ENCODE data around the gene CPNE7.

Gene CPNE7

DNA sequence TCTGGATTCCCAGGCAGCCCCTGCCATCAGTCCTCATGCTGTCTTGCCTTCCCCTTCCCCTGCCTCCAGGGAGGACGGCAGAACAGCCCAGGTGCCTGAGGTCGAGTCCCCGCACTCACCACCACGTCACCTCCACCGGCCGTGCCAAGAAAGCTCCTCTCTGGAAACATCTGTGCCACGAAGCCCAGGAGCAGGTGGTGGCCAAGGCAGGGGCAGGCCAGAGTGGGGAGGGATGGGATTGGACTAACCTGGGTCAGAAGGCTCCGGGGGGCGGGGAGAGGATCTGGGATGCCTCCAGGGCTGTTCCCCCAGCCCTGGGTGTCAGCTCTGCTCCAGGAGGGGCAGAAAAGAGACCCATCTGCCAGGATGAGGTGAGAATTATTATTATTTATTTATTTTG, 30.4 kb downstream of the CPNE7 start:
- TF ChIP-seq, protein P1, sequence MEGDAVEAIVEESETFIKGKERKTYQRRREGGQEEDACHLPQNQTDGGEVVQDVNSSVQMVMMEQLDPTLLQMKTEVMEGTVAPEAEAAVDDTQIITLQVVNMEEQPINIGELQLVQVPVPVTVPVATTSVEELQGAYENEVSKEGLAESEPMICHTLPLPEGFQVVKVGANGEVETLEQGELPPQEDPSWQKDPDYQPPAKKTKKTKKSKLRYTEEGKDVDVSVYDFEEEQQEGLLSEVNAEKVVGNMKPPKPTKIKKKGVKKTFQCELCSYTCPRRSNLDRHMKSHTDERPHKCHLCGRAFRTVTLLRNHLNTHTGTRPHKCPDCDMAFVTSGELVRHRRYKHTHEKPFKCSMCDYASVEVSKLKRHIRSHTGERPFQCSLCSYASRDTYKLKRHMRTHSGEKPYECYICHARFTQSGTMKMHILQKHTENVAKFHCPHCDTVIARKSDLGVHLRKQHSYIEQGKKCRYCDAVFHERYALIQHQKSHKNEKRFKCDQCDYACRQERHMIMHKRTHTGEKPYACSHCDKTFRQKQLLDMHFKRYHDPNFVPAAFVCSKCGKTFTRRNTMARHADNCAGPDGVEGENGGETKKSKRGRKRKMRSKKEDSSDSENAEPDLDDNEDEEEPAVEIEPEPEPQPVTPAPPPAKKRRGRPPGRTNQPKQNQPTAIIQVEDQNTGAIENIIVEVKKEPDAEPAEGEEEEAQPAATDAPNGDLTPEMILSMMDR (IDR thresholded peaks at IDR 0.05; ENCODE audit: control insufficient read depth, extremely low read depth, insufficient read depth) = no peak
- DNase-seq (ENCODE audit: low read depth) = no peak
- no peak overlapping the region for H3K4me3 ChIP-seq (ENCODE audit: low read depth, low read length)

DNA sequence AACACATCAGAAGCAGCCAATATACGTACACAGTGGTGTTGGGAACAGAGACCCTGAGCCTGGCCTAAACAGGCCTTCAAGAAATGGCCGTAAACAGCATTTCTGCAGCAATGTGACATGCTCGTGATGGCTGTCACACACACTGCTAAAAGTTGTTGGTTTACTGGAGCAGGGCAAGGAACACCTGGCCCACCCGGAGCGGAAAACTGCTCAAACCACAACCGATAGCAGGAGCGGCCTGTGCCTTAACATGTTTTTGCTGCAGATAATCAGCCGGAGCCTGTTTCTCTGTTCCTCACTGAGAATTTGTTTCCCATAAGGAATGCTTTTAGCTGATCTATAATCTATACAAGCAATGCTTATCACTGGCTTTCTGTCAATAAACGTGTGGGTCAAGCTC, 31.9 kb downstream of the CPNE7 start:
- H3K4me3 ChIP-seq (ENCODE audit: low read depth, low read length) = no peak overlapping the region
- DNase-seq (ENCODE audit: low read depth) = no peak
- TF ChIP-seq, protein P1 (IDR thresholded peaks at IDR 0.05; ENCODE audit: control insufficient read depth, extremely low read depth, insufficient read depth) = no peak

DNA sequence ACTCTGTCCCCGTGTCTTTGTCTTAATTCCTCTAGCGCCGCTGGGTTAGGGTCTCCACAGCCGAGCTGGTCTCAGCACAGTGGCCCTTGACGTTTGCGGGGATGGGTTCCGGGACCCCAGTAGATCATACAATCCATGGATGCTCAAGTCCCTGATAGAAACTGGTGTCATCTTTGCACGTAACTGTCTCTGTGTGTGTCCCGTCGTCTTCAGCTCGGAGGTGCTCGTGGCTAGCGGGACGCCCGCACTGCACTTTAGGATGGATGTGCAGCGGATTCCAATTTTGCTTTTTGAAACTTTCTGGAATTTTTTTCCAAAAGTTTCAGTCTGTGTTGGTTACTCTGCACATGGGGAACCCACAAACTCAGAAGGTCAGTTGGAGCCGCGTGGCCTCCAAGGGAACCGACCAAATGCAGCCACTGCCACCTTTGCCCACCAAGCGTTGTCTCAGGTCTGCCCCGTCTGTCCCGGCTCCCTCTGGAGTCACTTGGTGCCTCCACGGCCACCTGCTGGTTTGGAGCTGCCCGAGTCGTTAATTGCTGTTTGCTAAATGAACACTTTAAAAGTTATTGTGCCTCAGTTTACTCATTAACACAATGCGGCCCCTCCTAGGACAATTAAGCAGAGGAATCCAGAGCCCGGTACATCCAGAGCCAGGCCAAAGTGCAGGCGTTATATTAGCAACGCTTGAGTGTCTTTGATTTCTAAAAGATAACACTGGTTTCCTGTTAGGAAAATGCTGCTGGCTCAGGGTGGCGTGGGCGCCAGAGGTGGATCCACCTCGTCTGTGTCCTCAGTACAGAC, 32.6 kb downstream of the CPNE7 start:
- no peak for DNase-seq (ENCODE audit: low read depth)
- TF ChIP-seq, protein P1 (IDR thresholded peaks at IDR 0.05; ENCODE audit: control insufficient read depth, extremely low read depth, insufficient read depth) = no peak
- no peak overlapping the region for H3K4me3 ChIP-seq (ENCODE audit: low read depth, low read length)

DNA sequence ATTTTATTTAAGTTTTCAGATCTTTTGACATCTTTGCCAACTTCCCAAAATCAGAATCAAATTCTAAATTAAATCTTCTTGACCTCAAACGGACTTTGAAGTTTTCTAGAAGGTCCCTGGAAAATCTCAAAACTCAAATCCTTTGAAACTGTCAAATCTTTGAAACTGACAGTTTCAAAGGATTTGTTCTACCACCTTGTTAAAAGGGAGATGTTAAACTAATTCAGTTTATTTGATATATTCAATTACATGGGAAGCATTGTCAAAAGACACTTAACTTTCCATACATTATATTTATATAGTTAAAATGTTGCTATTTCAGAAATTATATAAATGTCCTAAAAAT, 34.5 kb downstream of the CPNE7 start:
- TF ChIP-seq, protein P1 (IDR thresholded peaks at IDR 0.05; ENCODE audit: control insufficient read depth, extremely low read depth, insufficient read depth) = no peak
- no peak overlapping the region for H3K4me3 ChIP-seq (ENCODE audit: low read depth, low read length)
- no peak for DNase-seq (ENCODE audit: low read depth)

DNA sequence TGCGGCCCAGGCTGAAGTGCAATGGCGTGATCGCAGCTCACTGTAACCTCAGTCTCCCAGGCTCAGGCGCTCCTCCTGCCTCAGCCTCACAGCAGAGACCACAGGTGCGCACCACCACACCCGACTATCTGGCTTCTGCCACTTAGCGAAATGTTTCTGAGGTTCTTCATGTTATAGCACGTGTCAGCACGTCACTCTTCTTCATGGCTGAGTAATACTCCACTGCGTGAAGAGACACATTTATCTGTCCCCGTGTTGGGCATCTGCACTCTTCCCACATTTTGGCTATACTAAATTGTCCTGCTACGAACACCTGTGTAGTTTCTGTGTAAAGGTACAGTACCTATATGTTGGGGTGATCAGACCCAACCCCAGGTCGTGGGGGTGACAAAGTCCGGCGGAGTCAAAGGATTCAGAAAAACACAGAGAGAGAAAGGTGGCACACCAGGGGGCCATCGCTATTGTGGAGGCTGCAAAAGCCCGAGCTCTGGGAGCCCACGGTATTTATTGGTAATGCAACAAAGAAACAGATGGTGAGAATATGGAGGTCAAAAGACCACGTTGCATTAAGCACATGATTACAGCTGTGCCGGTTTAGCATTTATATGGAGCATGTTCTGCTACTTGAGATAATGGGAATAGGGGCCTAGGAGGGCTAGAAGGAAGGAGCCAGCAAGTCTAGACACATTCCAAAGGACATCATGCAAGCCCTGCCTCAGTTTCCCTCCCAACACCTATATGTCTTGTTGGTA, 37.0 kb downstream of the CPNE7 start:
- TF ChIP-seq, protein P1 (IDR thresholded peaks at IDR 0.05; ENCODE audit: control insufficient read depth, extremely low read depth, insufficient read depth) = no peak
- no peak for DNase-seq (ENCODE audit: low read depth)

DNA sequence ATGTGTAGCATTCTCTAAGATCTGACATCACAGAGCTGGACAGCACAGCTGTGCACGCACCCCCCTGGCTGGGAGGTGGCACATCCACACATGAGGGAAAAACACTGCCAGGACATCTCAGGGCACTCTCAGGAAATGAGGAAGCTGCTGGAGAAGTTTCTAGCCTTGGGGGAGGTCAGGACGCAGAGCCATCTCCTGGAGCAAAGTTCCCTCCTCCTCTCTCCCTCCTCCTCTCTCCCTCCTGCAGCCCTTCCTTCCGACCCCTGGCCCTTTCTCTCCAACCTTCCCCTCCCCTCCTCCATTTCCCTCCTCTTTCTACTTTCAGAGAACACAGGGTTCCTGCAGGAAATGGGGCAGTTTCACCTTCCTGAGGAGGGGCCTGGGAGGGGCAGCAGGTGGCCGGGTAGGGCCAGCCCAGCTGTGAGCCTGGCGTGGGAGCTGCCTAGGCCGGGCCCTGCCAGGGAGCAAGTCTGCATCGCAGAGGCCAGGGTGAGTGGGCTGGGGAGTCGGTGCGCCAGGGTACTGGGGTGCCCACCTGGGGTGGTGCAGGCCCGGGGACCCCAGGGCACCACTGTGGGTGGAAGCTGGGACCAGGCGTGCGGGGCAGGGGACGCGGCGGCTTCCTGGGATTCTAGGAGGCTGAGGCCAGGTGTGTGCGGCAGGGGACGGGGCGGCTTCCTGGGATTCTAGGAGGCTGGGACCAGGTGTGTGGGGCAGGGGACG, 37.8 kb downstream of the CPNE7 start, which contains the start of gene DPEP1:
DPEP1 (plus strand) TSS at position 412 of the 723 bp plus-strand sequence. CDS start 16,769 bp downstream, outside the sequence.
- DNase-seq (ENCODE audit: low read depth) = no peak
- H3K4me3 ChIP-seq (ENCODE audit: low read depth, low read length) = no peak within 1 kb of the TSS
- TF ChIP-seq, protein P1 (IDR thresholded peaks at IDR 0.05; ENCODE audit: control insufficient read depth, extremely low read depth, insufficient read depth) = no peak

More for the DNA sequence above, 37.0 kb downstream of the CPNE7 start:
- no peak overlapping the region for H3K4me3 ChIP-seq (ENCODE audit: low read depth, low read length)

All from LNCaP clone FGC (cell line).